PFSK-1 (cell line): ENCODE measurements around the gene EPOP.

Experiments
- FOXP2 ChIP-seq: optimal IDR thresholded peaks from 2 replicates; pipeline ENCODE3; 2011; ENCODE audit warnings: borderline replicate concordance, control low read depth, inconsistent platforms; ENCODE audit not compliant: insufficient read depth; ENCODE audit errors: extremely low read length, extremely low read depth
- POLR2AphosphoS5 ChIP-seq: IDR thresholded peaks from 2 replicates; pipeline ENCODE4 v1.6.1; 2012; ENCODE audit warnings: low read depth, mild to moderate bottlenecking, control low read depth, low read length, moderate library complexity
- REST ChIP-seq, 2 experiments: IDR thresholded peaks; 2 replicates each; pipeline versions ENCODE4 v1.6.1 to v1.8.0; 2011 to 2012; ENCODE audit warnings: low read depth in 2 of 2, low read length in 2 of 2, control low read depth in 1 of 2, inconsistent platforms in 1 of 2, mild to moderate bottlenecking in 1 of 2, moderate library complexity in 1 of 2; ENCODE audit not compliant: insufficient read depth in 1 of 2
- SIN3A ChIP-seq: IDR thresholded peaks from 2 replicates; pipeline ENCODE4 v1.6.1; 2012; ENCODE audit warnings: mild to moderate bottlenecking, low read length, moderate library complexity, borderline replicate concordance; ENCODE audit not compliant: insufficient read depth
- TAF1 ChIP-seq: IDR thresholded peaks from 2 replicates; pipeline ENCODE4 v1.6.1; 2012; ENCODE audit warnings: low read length, control low read depth, borderline replicate concordance; ENCODE audit not compliant: insufficient read depth

GRCh38 chr17:38625482-38625881 is 49.3 kb downstream of the EPOP start:
- TF ChIP-seq POLR2AphosphoS5 (no peak), REST (IDR thresholded peaks at IDR 0.05; ENCODE audit: insufficient read depth in 1 of 2, low read depth in 2 of 2, low read length in 2 of 2) (no peak), TAF1 (no peak), SIN3A (no peak), FOXP2 (no peak)
